ENCODE data around the gene SRSF7.
A peak's percentile ranks its signal among the peaks of the same experiment; 100 is the strongest.

Gene SRSF7

GRCh38 chr2:38727661-38728060, 23.5 kb downstream of the SRSF7 start (continued):
- TF ChIP-seq BCL11B (tag by site-specific recombination; IDR thresholded peaks at IDR 0.05; ENCODE audit: low read depth): no peak

GRCh38 chr2:38723173-38723572, 28.0 kb downstream of the SRSF7 start:
- H3K4me3 ChIP-seq (ENCODE audit: low read depth, low read length): no peak overlapping the region
- H3K4me1 ChIP-seq (ENCODE audit: control insufficient read depth, insufficient read depth, low read length): no peaks in the 10 kb centered on the region
- ChIA-PET CTCF (interaction anchor here (0.6 to 3.2 kb wide), 6 partner anchors 10 to 187 kb away, joined by 3 to 25 read pairs (median 5); no protein-coding TSS in a partner anchor), POLR2A (interaction anchor here (1.2 kb wide), 1 partner anchor 28 kb away, joined by 8 read pairs; the partner anchor contains the start of gene SRSF7)
- peaks cover 0 to 5% of the 10 kb centered on the region in 2 experiments; a peak in 2 of 3 replicates for H3K36me3 ChIP-seq (ENCODE audit: control insufficient read depth in 2 of 2, insufficient read depth in 1 of 2, low read length in 2 of 2)
- TF ChIP-seq ZBTB48 (tag by site-specific recombination; IDR thresholded peaks at IDR 0.05) (no peak), TCF7L2 (IDR thresholded peaks at IDR 0.05; ENCODE audit: borderline replicate concordance, low read depth, low read length) (no peak)
- H3K9me3 ChIP-seq (ENCODE audit: control insufficient read depth, insufficient read depth, low read depth, low read length): no peaks in the 10 kb centered on the region
- no peak overlapping the region for H3K27ac ChIP-seq (ENCODE audit: extremely low read depth, low read depth, low read length)

- H3K9me3 ChIP-seq (ENCODE audit: control insufficient read depth, insufficient read depth, low read depth, low read length): no peaks in the 10 kb centered on the region
- H3K4me1 ChIP-seq (ENCODE audit: control insufficient read depth, insufficient read depth, low read length): no peaks in the 10 kb centered on the region
- H3K36me3 ChIP-seq (ENCODE audit: control insufficient read depth in 2 of 2, insufficient read depth in 1 of 2, low read length in 2 of 2): peaks cover 0 to 5% of the 10 kb centered on the region in 2 experiments; a peak in 2 of 3 replicates
- no peak for TF ChIP-seq TRIM28 (IDR thresholded peaks at IDR 0.05; ENCODE audit: borderline replicate concordance, low read length)
- TF ChIP-seq ZNF585B (tag by site-specific recombination; IDR thresholded peaks at IDR 0.05): no peak
- H3K27ac ChIP-seq (ENCODE audit: extremely low read depth, low read depth, low read length): no peak overlapping the region
- ChIA-PET POLR2A (no interaction called here), CTCF (interaction anchor here (0.6 to 1.3 kb wide), 5 partner anchors 9 to 187 kb away, joined by 3 to 8 read pairs (median 5); no protein-coding TSS in a partner anchor)
- H3K4me3 ChIP-seq (ENCODE audit: low read depth, low read length): no peak overlapping the region
Measured at GRCh38 chr2:38722271-38723061, 28.7 kb downstream of the SRSF7 start.

GRCh38 chr2:38720613-38721241, 30.4 kb downstream of the SRSF7 start:
- Histone ChIP-seq H3K27ac (ENCODE audit: extremely low read depth, low read depth, low read length) (no peak overlapping the region), H3K9me3 (ENCODE audit: control insufficient read depth, insufficient read depth, low read depth, low read length) (no peaks in the 10 kb centered on the region), H3K36me3 (ENCODE audit: control insufficient read depth in 2 of 2, insufficient read depth in 1 of 2, low read length in 2 of 2) (peaks cover 0 to 8% of the 10 kb centered on the region in 2 experiments; a peak in 2 of 3 replicates), H3K4me3 (ENCODE audit: low read depth, low read length) (no peak overlapping the region), H3K4me1 (ENCODE audit: control insufficient read depth, insufficient read depth, low read length) (no peaks in the 10 kb centered on the region)
- CTCF ChIA-PET: interaction anchor here (0.8 to 1.4 kb wide), 3 partner anchors 138 to 363 kb away, joined by 4 to 5 read pairs (median 4); no protein-coding TSS in a partner anchor
- TF ChIP-seq ZNF221 (tag by site-specific recombination; IDR thresholded peaks at IDR 0.05; ENCODE audit: borderline replicate concordance): no peak
- no peak for TF ChIP-seq SCRT1 (tag by site-specific recombination; IDR thresholded peaks at IDR 0.05; ENCODE audit: borderline replicate concordance)
- TF ChIP-seq SETDB1 (IDR thresholded peaks at IDR 0.05; ENCODE audit: insufficient read length, low read length): peak; percentile 15
- TF ChIP-seq ZNF335 (tag by site-specific recombination; conservative IDR thresholded peaks at IDR 0.05): no peak
- POLR2A ChIA-PET: no interaction called here

GRCh38 chr2:38719706-38720105, 31.5 kb downstream of the SRSF7 start:
- no peaks in the 10 kb centered on the region for H3K4me1 ChIP-seq (ENCODE audit: control insufficient read depth, insufficient read depth, low read length)
- TF ChIP-seq ZNF558 (tag by site-specific recombination; IDR thresholded peaks at IDR 0.05): no peak
- TF ChIP-seq ZNF239 (tag by site-specific recombination; IDR thresholded peaks at IDR 0.05): no peak
- no peak for TF ChIP-seq SP7 (tag by site-specific recombination; IDR thresholded peaks at IDR 0.05)
- TF ChIP-seq ZIC2 (tag by site-specific recombination; IDR thresholded peaks at IDR 0.05): no peak
- no peak for TF ChIP-seq KLF10 (tag by site-specific recombination; IDR thresholded peaks at IDR 0.05)
- TF ChIP-seq ZNF707 (tag by site-specific recombination; IDR thresholded peaks at IDR 0.05): no peak
- TF ChIP-seq ZNF335 (tag by site-specific recombination; conservative IDR thresholded peaks at IDR 0.05): no peak
- TF ChIP-seq ZNF521 (tag by site-specific recombination; IDR thresholded peaks at IDR 0.05): no peak
- TF ChIP-seq ZNF26 (tag by site-specific recombination; IDR thresholded peaks at IDR 0.05): no peak
- TF ChIP-seq TRIM28 (IDR thresholded peaks at IDR 0.05; ENCODE audit: borderline replicate concordance, low read length): no peak
- TF ChIP-seq ZNF639 (tag by site-specific recombination; IDR thresholded peaks at IDR 0.05): no peak
- TF ChIP-seq CTCF (tag by site-specific recombination; IDR thresholded peaks at IDR 0.05): no peak
- H3K4me3 ChIP-seq (ENCODE audit: low read depth, low read length): no peak overlapping the region
- no peak overlapping the region for H3K27ac ChIP-seq (ENCODE audit: extremely low read depth, low read depth, low read length)
- H3K9me3 ChIP-seq (ENCODE audit: control insufficient read depth, insufficient read depth, low read depth, low read length): no peaks in the 10 kb centered on the region
- POLR2A ChIA-PET: no interaction called here
- CTCF ChIA-PET: interaction anchor here (1.1 to 1.4 kb wide), 2 partner anchors 137 to 829 kb away, joined by 3 to 4 read pairs; no protein-coding TSS in a partner anchor
- peaks cover 0 to 8% of the 10 kb centered on the region in 2 experiments; a peak in 1 of 3 replicates for H3K36me3 ChIP-seq (ENCODE audit: control insufficient read depth in 2 of 2, insufficient read depth in 1 of 2, low read length in 2 of 2)

Data from HEK293 (cell line).